Activated CD8-positive, alpha-beta memory T cell treated with anti-CD3 and anti-CD28 coated beads, Interleukin-2, amount 10 ng/mL, durations not matched to agents 7 days and 5 days (primary cell): ENCODE measurements around the gene SLC9A9. TPM values are rescaled to one million over a fixed set of nuclear protein-coding genes. Genes with fewer than 3 reads are reported as not detected.
"Not testable (repeated sequence)": the region's sequence is repeated elsewhere in the genome, so short reads cannot be mapped to it uniquely, and the experiment has no call there.

ENCODE experiments used
- ATAC-seq: fragments of 150-1000 bp; cut with Tn5 transposase; one replicate; pipeline ENCODE4 v1.10.0; 2021; ENCODE audit warnings: moderate library complexity
- CTCF ChIA-PET: fragments of 350-600 bp; sonication (Branson Sonifier 250); formaldehyde crosslinking; loops from one replicate; lab custom pipeline; 2021; ENCODE audit warnings: antibody characterized with exemption; lab: Charles Lee
- DNase-seq: peaks from one replicate; pipeline ENCODE4 v3.0.0-alpha.2; 2020
- H3K27ac Mint-ChIP-seq: one replicate; pipeline ENCODE4 v1.8.0; 2021; ENCODE audit warnings: mild to moderate bottlenecking, mixed read lengths
- H3K27me3 Mint-ChIP-seq: one replicate; pipeline ENCODE4 v1.8.0; 2021; ENCODE audit warnings: mixed read lengths
- H3K36me3 Mint-ChIP-seq: one replicate; pipeline ENCODE4 v1.8.0; 2021; ENCODE audit warnings: mild to moderate bottlenecking, mixed read lengths
- H3K4me1 Mint-ChIP-seq: one replicate; pipeline ENCODE4 v1.8.0; 2021; ENCODE audit warnings: mixed read lengths
- H3K4me3 Mint-ChIP-seq: one replicate; pipeline ENCODE4 v1.8.0; 2021; ENCODE audit warnings: mild to moderate bottlenecking, moderate library complexity, mixed read lengths
- H3K9me3 Mint-ChIP-seq: one replicate; pipeline ENCODE4 v1.8.0; 2022; ENCODE audit warnings: low read depth, mixed read lengths
- total RNA-seq, 2 experiments: library from RNA; stranded (reverse); gene quantifications; one replicate each; pipeline ENCODE4 v1.2.3, GENCODE V29; 2021

Gene SLC9A9
- total RNA-seq, 2 experiments from 2014 or later: 6.8 to 10.8 TPM

DNA sequence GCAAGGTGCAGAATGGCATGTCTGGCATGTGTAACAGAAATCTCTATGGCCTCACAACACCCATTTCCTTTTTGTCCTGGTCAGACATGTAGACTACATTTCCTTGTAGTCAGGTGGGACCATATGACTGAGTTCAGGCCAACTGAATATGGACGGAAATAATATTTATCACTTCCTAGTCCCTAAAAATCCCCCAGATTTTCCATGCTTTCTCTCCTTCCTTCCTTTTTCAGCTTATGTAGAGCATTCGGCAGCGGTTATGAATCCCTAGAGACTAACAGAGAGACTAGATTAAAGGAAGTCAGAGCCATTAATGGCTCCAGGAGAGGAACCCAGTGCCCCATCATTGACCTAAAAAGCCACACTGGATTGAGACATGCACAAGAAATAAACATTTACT is 35.8 kb downstream of the SLC9A9 start:
- ATAC-seq: no peak
- H3K9me3 Mint-ChIP-seq: no peaks in the 10 kb centered on the region
- H3K4me3 Mint-ChIP-seq: no peak overlapping the region
- no peaks in the 10 kb centered on the region for H3K27me3 Mint-ChIP-seq
- peaks cover 18% of the 10 kb centered on the region for H3K4me1 Mint-ChIP-seq
- DNase-seq: no peak
- H3K36me3 Mint-ChIP-seq: peaks cover 3% of the 10 kb centered on the region
- H3K27ac Mint-ChIP-seq: no peak overlapping the region
- CTCF ChIA-PET: no interaction called here

DNA sequence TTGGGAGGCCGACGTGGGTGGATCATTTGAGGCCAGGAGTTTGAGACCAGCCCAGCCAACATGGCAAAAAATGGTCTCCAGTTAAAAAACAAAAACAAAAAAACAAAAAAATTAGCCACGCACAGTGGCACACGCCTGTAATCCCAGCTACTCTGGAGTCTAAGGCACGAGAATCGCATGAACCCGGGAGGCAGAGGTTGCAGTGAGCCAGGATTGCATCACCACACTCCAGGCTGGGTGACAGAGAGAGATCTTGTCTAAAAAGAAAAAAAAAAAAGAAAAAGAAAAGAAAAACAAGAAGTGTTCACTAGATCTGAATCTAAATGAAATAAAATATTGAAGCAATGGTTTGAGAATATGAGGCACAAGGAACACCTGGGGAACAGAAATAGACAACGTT is 36.7 kb downstream of the SLC9A9 start:
- no peak for DNase-seq
- H3K9me3 Mint-ChIP-seq: no peaks in the 10 kb centered on the region
- peaks cover 18% of the 10 kb centered on the region for H3K4me1 Mint-ChIP-seq
- no peaks in the 10 kb centered on the region for H3K27me3 Mint-ChIP-seq
- no peak for ATAC-seq
- CTCF ChIA-PET: no interaction called here
- peaks cover 3% of the 10 kb centered on the region for H3K36me3 Mint-ChIP-seq
- H3K4me3 Mint-ChIP-seq: no peak overlapping the region
- H3K27ac Mint-ChIP-seq: no peak overlapping the region

DNA sequence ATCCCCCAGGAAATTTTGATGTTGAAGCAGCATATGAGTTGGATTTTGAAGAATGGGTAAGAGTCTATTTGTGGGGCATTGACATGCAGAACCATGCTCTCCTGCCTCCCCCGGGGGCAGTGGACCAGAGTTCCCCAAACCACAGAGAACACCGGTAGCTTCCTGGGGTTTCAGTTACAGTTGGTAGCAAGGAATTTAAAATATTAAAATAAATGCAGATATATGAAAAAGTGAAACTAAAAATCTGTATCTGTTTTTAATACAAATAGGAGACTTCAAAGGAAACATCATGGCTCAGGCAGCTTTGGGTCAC is 37.4 kb downstream of the SLC9A9 start:
- DNase-seq: no peak
- H3K27ac Mint-ChIP-seq: no peak overlapping the region
- no peaks in the 10 kb centered on the region for H3K9me3 Mint-ChIP-seq
- H3K36me3 Mint-ChIP-seq: peaks cover 3% of the 10 kb centered on the region
- H3K4me3 Mint-ChIP-seq: no peak overlapping the region
- H3K4me1 Mint-ChIP-seq: peaks cover 18% of the 10 kb centered on the region
- no peak for ATAC-seq
- CTCF ChIA-PET: no interaction called here
- no peaks in the 10 kb centered on the region for H3K27me3 Mint-ChIP-seq

DNA sequence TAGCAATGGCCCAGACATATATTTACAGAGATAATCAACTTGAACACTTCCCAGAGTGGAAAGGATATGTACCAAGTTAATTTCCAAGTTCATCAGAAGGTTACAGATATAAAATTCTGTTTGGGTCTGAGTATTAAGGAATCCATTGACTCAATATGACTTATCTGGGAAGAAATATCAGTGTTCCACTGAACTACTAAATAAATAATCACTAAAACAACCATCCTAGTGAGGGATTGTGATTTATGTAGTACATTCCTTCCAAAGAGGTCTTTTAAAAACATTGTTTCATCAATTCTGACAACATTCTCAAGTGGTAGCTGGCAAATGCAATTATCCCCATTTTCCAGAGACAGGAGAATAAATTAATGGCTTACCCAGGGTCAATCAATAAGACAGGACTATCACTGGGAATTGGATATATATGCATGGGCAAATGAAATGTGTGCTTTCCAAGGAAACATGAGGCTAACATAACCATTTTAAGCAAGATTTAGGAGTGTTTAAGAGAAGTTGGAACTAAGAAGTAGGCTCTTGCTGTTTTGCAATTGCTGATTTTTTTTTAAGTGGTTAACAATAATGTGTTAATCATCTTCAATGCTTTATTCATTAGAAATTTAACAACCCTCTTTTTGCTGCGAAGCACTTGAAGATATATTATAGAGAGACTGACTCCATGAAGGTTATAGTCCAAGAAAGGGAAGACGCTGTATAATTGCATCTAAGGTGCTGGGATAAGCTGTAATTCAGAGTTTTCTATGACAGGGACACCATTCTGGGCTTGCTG is 37.9 kb downstream of the SLC9A9 start:
- Mint-ChIP-seq H3K9me3 (no peaks in the 10 kb centered on the region), H3K4me1 (peaks cover 18% of the 10 kb centered on the region), H3K27me3 (no peaks in the 10 kb centered on the region), H3K36me3 (peaks cover 3% of the 10 kb centered on the region), H3K4me3 (no peak overlapping the region), H3K27ac (no peak overlapping the region)
- ATAC-seq (no peak), DNase-seq (no peak)
- CTCF ChIA-PET: no interaction called here

DNA sequence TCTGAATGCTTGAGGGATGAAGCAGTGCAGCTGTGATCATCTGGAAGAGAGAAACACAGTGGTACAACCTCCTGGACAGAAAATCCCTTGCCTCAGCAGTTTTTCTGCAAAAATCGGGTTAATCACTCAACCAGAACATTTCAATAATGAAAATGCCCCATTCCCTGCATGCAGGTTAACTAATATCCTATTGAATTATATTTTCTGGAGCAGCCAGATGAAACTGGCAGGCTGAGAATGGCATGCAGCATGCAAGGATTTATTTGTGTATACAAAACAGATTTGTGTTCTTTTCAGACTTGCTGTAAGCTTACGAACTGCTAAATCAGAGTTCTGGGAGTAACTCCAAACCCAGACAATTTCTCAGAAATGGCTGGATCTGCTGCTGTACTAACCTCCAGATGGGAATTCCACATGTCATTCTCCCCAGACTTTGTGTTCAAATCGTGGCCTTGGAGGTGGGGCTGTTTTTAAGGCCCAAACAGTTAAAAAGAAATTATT is 39.1 kb downstream of the SLC9A9 start:
- no peak for ATAC-seq
- CTCF ChIA-PET: no interaction called here
- no peak overlapping the region for H3K4me3 Mint-ChIP-seq
- no peaks in the 10 kb centered on the region for H3K9me3 Mint-ChIP-seq
- peaks cover 7% of the 10 kb centered on the region for H3K4me1 Mint-ChIP-seq
- peaks cover under 1% of the 10 kb centered on the region for H3K36me3 Mint-ChIP-seq
- H3K27me3 Mint-ChIP-seq: no peaks in the 10 kb centered on the region
- DNase-seq: no peak
- no peak overlapping the region for H3K27ac Mint-ChIP-seq

DNA sequence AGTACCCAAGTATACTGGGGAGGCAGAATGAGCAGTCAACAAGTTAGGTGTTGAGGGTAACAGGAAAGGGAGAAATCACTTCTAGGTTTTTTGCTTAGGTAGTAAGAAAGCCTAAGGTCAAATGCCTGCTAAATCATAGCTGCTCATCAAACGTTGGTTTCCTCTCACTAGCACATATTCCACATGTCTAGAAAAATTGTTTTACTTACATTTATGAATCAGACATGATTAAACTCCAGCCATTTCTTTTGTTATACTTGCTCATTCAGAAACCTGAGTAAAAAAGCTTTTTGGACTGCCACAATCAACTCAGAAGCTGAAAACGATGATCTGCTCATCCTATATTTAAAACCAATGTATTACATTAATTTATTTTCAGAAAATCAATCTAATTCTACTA is 40.2 kb downstream of the SLC9A9 start:
- H3K4me3 Mint-ChIP-seq: no peak overlapping the region
- H3K27ac Mint-ChIP-seq: no peak overlapping the region
- DNase-seq: no peak
- H3K36me3 Mint-ChIP-seq: no peaks in the 10 kb centered on the region
- no peaks in the 10 kb centered on the region for H3K27me3 Mint-ChIP-seq
- H3K4me1 Mint-ChIP-seq: peaks cover 2% of the 10 kb centered on the region
- CTCF ChIA-PET: no interaction called here
- no peak for ATAC-seq
- H3K9me3 Mint-ChIP-seq: no peaks in the 10 kb centered on the region

DNA sequence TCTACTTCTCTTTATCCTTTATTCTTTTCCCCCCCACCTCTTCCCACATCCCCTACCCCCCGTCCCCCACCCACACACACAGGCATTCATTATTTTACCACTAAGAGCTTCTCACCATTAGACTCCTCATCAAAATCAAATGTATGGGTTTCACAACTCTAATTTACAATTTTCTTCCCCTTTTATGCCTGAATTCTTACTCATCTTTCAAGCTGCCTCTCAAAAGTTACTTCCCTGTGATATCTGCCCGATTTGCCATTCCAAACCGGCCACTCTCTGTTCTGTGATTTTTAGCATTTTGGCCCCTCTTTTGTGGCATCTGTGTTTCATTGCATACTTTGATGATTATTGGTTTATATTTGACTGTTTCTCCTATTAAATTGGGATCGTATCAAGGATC is 42.2 kb downstream of the SLC9A9 start:
- Mint-ChIP-seq H3K27ac (no peak overlapping the region), H3K27me3 (no peaks in the 10 kb centered on the region), H3K4me3 (no peak overlapping the region), H3K36me3 (no peaks in the 10 kb centered on the region), H3K9me3 (no peaks in the 10 kb centered on the region), H3K4me1 (peaks cover 2% of the 10 kb centered on the region)
- CTCF ChIA-PET: no interaction called here
- ATAC-seq: no peak
- DNase-seq: no peak

DNA sequence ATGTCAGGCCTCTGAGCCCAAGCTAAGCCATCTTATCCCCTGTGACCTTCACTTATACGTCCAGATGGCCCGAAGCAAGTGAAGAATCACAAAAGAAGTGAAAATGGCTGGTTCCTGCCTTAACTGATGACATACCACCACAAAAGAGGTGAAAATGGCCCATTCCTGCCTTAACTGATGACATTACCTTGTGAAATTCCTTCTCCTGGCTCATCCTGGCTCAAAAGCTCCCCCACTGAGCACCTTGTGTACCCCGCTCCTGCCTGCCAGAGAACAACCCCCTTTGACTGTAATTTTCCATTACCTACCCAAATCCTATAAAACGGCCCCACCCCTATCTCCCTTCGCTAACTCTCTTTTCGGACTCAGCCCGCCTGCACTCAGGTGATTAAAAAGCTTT is 42.8 kb downstream of the SLC9A9 start:
- H3K36me3 Mint-ChIP-seq: not testable (repeated sequence)

DNA sequence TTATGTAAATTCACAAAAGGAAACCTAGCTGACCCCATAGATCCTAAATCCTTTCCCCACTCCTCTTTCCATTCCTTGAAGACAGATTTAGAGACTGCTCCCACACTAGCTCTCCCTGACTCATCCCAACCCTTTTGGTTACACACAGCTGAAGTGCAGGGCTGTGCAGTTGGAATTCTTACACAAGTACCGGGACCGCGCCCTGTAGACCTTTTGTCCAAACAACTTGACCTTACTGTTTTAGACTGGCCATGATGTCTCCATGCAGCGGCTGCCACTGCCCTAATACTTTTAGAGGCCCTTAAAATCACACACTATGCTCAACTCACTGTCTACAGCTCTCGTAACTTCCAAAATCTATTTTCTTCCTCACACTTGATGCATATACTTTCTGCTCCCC is 47.2 kb downstream of the SLC9A9 start:
- H3K36me3 Mint-ChIP-seq, H3K4me3 Mint-ChIP-seq, DNase-seq, H3K4me1 Mint-ChIP-seq, H3K27ac Mint-ChIP-seq, H3K27me3 Mint-ChIP-seq, CTCF ChIA-PET, H3K9me3 Mint-ChIP-seq, ATAC-seq: not testable (repeated sequence)

More for the DNA sequence above, 42.8 kb downstream of the SLC9A9 start:
- ATAC-seq, H3K27ac Mint-ChIP-seq, H3K9me3 Mint-ChIP-seq, H3K4me1 Mint-ChIP-seq, H3K4me3 Mint-ChIP-seq, H3K27me3 Mint-ChIP-seq, DNase-seq, CTCF ChIA-PET: not testable (repeated sequence)

DNA sequence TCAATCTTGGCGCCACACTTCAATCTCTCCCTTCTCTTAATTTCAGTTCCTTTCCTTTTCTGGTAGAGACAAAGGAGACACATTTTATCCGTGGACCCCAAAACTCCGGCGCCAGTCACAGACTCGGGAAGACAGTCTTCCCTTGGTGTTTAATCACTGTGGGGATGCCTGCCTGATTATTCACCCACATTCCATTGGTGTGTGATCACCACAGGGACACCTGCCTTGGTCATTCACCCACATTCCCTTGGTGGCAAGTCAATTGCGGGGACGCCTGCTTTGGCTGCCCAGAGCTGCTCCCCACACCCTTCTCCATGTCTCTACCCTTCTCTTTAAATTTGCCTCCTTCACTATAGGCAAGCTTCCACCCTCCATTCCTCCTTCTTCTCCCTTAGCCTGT is 50.1 kb downstream of the SLC9A9 start:
- H3K4me1 Mint-ChIP-seq, CTCF ChIA-PET, H3K9me3 Mint-ChIP-seq, H3K27me3 Mint-ChIP-seq, H3K4me3 Mint-ChIP-seq, DNase-seq, H3K36me3 Mint-ChIP-seq, H3K27ac Mint-ChIP-seq, ATAC-seq: not testable (repeated sequence)

DNA sequence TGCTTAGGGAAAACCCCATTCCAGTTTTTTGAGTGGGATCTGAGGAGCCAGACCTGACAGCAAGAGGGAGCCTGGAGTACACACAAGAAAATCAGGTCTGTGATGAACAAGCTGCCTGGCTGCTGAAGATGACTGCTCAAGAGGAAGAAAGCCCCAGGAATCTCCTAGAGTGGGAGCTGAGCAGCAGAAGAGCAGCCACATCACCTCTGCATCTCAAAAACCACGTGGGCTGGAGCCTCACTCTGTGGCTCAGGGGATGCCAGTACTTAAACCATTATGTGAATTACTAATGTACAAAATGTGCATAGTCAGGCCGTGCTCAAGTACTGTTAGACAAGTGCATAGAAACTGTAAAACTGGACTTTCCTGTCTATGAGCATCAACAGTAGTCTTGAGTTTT is 52.4 kb downstream of the SLC9A9 start:
- ATAC-seq (no peak), DNase-seq (no peak)
- Mint-ChIP-seq H3K9me3 (peaks cover 6% of the 10 kb centered on the region), H3K36me3 (peaks cover 11% of the 10 kb centered on the region), H3K4me1 (no peaks in the 10 kb centered on the region), H3K27me3 (no peaks in the 10 kb centered on the region), H3K4me3 (no peak overlapping the region), H3K27ac (no peak overlapping the region)
- CTCF ChIA-PET: no interaction called here

DNA sequence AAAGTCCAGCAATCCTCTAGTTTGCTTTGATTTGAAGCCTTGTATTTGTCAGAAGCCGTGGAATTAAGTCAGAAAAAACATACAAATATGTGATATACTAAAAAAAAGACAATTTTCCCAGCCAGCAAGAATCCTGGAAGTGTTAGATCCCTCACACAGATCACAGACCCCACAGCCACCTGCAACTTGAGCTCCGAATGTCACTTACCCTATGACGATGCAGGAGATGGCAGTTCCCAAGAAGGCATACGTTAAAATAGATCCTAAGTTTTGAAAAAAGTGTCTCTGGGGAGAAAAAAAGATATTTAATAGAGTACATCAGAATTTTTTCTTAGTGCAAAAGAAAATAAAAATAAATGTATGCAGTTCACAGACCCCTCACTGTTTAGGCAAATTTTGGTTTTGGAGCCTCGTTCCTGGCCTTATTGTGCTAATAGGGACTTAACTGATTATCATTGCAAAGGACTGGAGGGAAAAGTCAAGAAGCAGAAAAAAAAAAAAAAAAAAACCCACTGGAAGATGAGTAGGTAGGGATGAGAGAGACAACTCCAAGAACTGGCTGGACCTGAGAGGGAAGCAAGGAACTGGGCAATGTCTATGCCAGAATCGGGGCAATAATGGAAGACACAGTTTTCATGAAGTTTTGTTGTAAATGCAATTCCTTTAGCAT is 53.3 kb downstream of the SLC9A9 start:
- CTCF ChIA-PET: no interaction called here
- peaks cover 6% of the 10 kb centered on the region for H3K9me3 Mint-ChIP-seq

DNA sequence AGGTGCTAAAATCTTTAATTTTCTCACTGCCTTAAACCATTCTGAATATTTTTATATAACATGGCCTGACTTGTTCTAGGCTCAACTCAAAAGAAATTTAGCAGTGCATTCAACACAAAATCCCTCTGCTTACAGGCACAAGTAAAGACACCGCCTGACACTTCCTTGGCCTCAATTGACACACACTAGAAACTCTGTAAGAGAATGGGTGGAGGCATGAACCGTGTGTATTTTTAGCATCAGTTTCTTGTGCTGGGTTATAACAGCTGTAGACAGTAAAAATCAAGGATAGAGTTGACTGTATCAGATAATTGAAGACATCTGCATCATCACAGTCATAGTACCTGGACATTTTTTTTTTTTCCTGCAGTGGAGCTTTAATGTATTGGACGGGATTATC is 54.3 kb downstream of the SLC9A9 start:
- ATAC-seq: no peak
- H3K27me3 Mint-ChIP-seq: no peaks in the 10 kb centered on the region
- peaks cover 6% of the 10 kb centered on the region for H3K9me3 Mint-ChIP-seq
- no peak overlapping the region for H3K4me3 Mint-ChIP-seq
- H3K36me3 Mint-ChIP-seq: peaks cover 12% of the 10 kb centered on the region
- CTCF ChIA-PET: no interaction called here
- no peak for DNase-seq
- no peaks in the 10 kb centered on the region for H3K4me1 Mint-ChIP-seq
- no peak overlapping the region for H3K27ac Mint-ChIP-seq

More for the DNA sequence above, 53.3 kb downstream of the SLC9A9 start:
- Mint-ChIP-seq H3K4me1 (no peaks in the 10 kb centered on the region), H3K4me3 (no peak overlapping the region), H3K27ac (no peak overlapping the region), H3K27me3 (no peaks in the 10 kb centered on the region), H3K36me3 (peaks cover 12% of the 10 kb centered on the region)
- ATAC-seq (no peak), DNase-seq (no peak)

DNA sequence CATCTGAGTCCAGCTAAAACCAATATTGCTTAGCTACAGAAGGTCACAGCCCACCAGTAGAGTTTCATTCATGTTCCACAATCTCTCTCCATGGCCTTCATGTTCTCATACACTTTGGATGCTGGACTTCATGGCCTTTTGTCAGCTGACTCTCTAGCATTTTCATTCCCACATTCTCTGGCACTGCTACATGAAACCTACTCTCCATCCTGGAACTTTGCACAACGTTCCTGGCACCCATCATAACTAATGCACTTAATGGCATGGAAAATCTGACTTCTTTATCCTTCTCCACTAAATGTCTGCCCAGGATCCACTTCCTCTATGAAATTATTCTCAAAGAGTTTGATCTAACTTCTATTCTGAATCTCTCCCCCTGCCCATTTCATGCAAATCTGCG is 56.9 kb downstream of the SLC9A9 start:
- no peaks in the 10 kb centered on the region for H3K27me3 Mint-ChIP-seq
- H3K4me3 Mint-ChIP-seq: no peak overlapping the region

More for the DNA sequence above, 56.9 kb downstream of the SLC9A9 start:
- no peaks in the 10 kb centered on the region for H3K4me1 Mint-ChIP-seq
- DNase-seq (no peak), ATAC-seq (no peak)
- no peak overlapping the region for H3K27ac Mint-ChIP-seq
- peaks cover 6% of the 10 kb centered on the region for H3K9me3 Mint-ChIP-seq
- CTCF ChIA-PET: no interaction called here
- H3K36me3 Mint-ChIP-seq: peaks cover 12% of the 10 kb centered on the region
